Panc1 (cell line): ENCODE results near the gene PGD. TPM values are rescaled to one million over a fixed set of nuclear protein-coding genes. Genes with fewer than 3 reads are reported as not detected.

ENCODE experiments used
- ATAC-seq: fragments of 200-7000 bp; cut with Tn5 transposase; 2 replicates; pipeline ENCODE4 v1.9.1; 2020; ENCODE audit warnings: mild to moderate bottlenecking, moderate library complexity
- BruUV-seq: library from RNA; stranded (reverse); fragments of 400-500 nt; replicated peaks from 2 replicates; lab custom pipeline; 2021; lab: Mats Ljungman, UMichigan
- CTCF ChIA-PET: fragments of 300-600 bp; sonication (Branson Sonifier 250); formaldehyde crosslinking; loops from one replicate; lab custom pipeline; 2022; ENCODE audit warnings: antibody characterized with exemption; lab: Charles Lee
- POLR2A ChIA-PET: fragments of 300-600 bp; sonication (Branson Sonifier 250); formaldehyde crosslinking; loops from one replicate; lab custom pipeline; 2022; ENCODE audit warnings: antibody characterized with exemption; lab: Charles Lee
- DNase-seq: peaks from one replicate; pipeline ENCODE4 v3.0.0-alpha.2; 2010; ENCODE audit warnings: low read depth, low spot score
- H3K27ac ChIP-seq: 2 replicates; pipeline ENCODE4 v1.5.1; 2011; ENCODE audit warnings: mild to moderate bottlenecking, low read length, inconsistent platforms
- H3K27me3 ChIP-seq: fragments of 200-500 bp; sonication (Bioruptor generic); 2 replicates; pipeline ENCODE4 v1.6.0; 2014; ENCODE audit warnings: low read length, inconsistent platforms; ENCODE audit not compliant: control insufficient read depth, insufficient read depth
- H3K36me3 ChIP-seq: fragments of 200-500 bp; sonication (Bioruptor generic); 2 replicates; pipeline ENCODE4 v1.5.1; 2014; ENCODE audit warnings: inconsistent platforms, mild to moderate bottlenecking, low read length, moderate library complexity; ENCODE audit not compliant: control insufficient read depth, insufficient read depth
- H3K4me1 ChIP-seq: 2 replicates; pipeline ENCODE4 v1.5.1; 2011; ENCODE audit warnings: inconsistent platforms, mild to moderate bottlenecking, low read length, moderate library complexity; ENCODE audit not compliant: control insufficient read depth, insufficient read depth
- H3K4me3 ChIP-seq, 2 experiments: 2 replicates each; pipeline ENCODE4 v1.5.1; 2011 to 2012; ENCODE audit warnings: low read depth in 2 of 2, low read length in 2 of 2, mild to moderate bottlenecking in 2 of 2, inconsistent platforms in 1 of 2, moderate library complexity in 1 of 2
- H3K9me3 ChIP-seq: fragments of 200-500 bp; sonication (Bioruptor generic); 2 replicates; pipeline ENCODE4 v1.5.1; 2014; ENCODE audit warnings: low read depth, mild to moderate bottlenecking, inconsistent platforms, low read length, moderate library complexity; ENCODE audit not compliant: control insufficient read depth, insufficient read depth
- CTCF ChIP-seq: fragments of 450-650 bp; IDR thresholded peaks from 2 replicates; pipeline ENCODE4 v1.5.1; 2017; ENCODE audit warnings: mild to moderate bottlenecking
- POLR2AphosphoS5 ChIP-seq: IDR thresholded peaks from 2 replicates; pipeline ENCODE4 v1.6.1; 2012; ENCODE audit warnings: mild to moderate bottlenecking, low read depth, low read length, moderate library complexity
- REST ChIP-seq, 2 experiments: IDR thresholded peaks; 2 replicates each; pipeline ENCODE4 v1.6.1; 2011 to 2012; ENCODE audit warnings: low read depth in 2 of 2, control low read depth in 1 of 2, low read length in 1 of 2, mild to moderate bottlenecking in 1 of 2, moderate library complexity in 1 of 2; ENCODE audit not compliant: insufficient read depth in 1 of 2
- SIN3A ChIP-seq: IDR thresholded peaks from 2 replicates; pipeline ENCODE4 v1.6.1; 2012; ENCODE audit warnings: low read depth, mild to moderate bottlenecking, low read length, moderate library complexity, borderline replicate concordance; ENCODE audit not compliant: insufficient read depth
- TCF7L2 ChIP-seq: IDR thresholded peaks from 2 replicates; pipeline ENCODE4 v1.6.1; 2011; ENCODE audit warnings: mild to moderate bottlenecking, low read depth, low read length, inconsistent platforms
- in situ Hi-C: cut with HindIII; loops from 2 replicates; pipeline ENCODE4 v1.10.0; 2016; ENCODE audit warnings: low sequenced_read_pairs, low pct_unique_long_range_greater_than_20kb
- intact Hi-C: fragments of 100-400 bp; cut with micrococcal nuclease; formaldehyde crosslinking; loops from one replicate; pipeline ENCODE4 v1.10.0; 2022; ENCODE audit not compliant: unreplicated experiment
- total RNA-seq: library from RNA; stranded (reverse); gene quantifications from one replicate; pipeline ENCODE4 v1.2.1, GENCODE V29; 2021; ENCODE audit not compliant: unreplicated experiment

The PGD gene
- total RNA-seq, 1 experiment from 2014 or later: 158 TPM

- H3K36me3 ChIP-seq: no peaks in the 10 kb centered on the region
- POLR2A ChIA-PET: no interaction called here
- H3K27ac ChIP-seq: no peak overlapping the region
- no peak for DNase-seq
- H3K9me3 ChIP-seq: peaks cover 2% of the 10 kb centered on the region; the same call in 1 of the 2 replicates
- in situ Hi-C loops (no loop called here), intact Hi-C loops (no loop called here)
- ATAC-seq: no peak
- BruUV-seq: no TSS peak
- H3K4me3 ChIP-seq: no peak overlapping the region
- CTCF ChIA-PET: no interaction called here
- no peak for TF ChIP-seq TCF7L2
- TF ChIP-seq CTCF: no peak
- no peak for TF ChIP-seq POLR2AphosphoS5
- no peak for TF ChIP-seq REST (IDR thresholded peaks at IDR 0.05; ENCODE audit: insufficient read depth in 1 of 2, low read depth in 2 of 2, low read length in 1 of 2)
- no peak for TF ChIP-seq SIN3A
- no peaks in the 10 kb centered on the region for H3K27me3 ChIP-seq
- peaks cover 5% of the 10 kb centered on the region for H3K4me1 ChIP-seq
Measured at GRCh38 chr1:10389271-10389973, 9.4 kb upstream of the PGD start.

- 0 out of 2 replicates have a peak, but pooled peaks cover 5% of the 10 kb centered on the region for H3K4me1 ChIP-seq
- no peaks in the 10 kb centered on the region for H3K36me3 ChIP-seq
- POLR2A ChIA-PET: no interaction called here
- H3K27me3 ChIP-seq: no peaks in the 10 kb centered on the region
- TF ChIP-seq TCF7L2 (no peak), POLR2AphosphoS5 (no peak), CTCF (no peak), SIN3A (no peak), REST (IDR thresholded peaks at IDR 0.05; ENCODE audit: insufficient read depth in 1 of 2, low read depth in 2 of 2, low read length in 1 of 2) (no peak)
- H3K27ac ChIP-seq: no peak overlapping the region
- BruUV-seq: no TSS peak
- CTCF ChIA-PET: no interaction called here
- intact Hi-C loops (no loop called here), in situ Hi-C loops (no loop called here)
- H3K4me3 ChIP-seq: no peak overlapping the region
- peaks cover 3% of the 10 kb centered on the region; the same call in 1 of the 2 replicates for H3K9me3 ChIP-seq
- DNase-seq (no peak), ATAC-seq (no peak)
Measured at GRCh38 chr1:10396870-10397269, 2.0 kb upstream of the PGD start.
